GM19468 (cell line): ENCODE results near the gene KLHL6.

Experiments used
- ATAC-seq: cut with Tn5 transposase; IDR thresholded peaks from one replicate; pipeline ENCODE4 v1.9.1; 2021; ENCODE audit warnings: mild to moderate bottlenecking, moderate library complexity, moderate number of reproducible peaks; ENCODE audit not compliant: unreplicated experiment; ENCODE audit errors: extremely low read depth

The KLHL6 gene, protein sequence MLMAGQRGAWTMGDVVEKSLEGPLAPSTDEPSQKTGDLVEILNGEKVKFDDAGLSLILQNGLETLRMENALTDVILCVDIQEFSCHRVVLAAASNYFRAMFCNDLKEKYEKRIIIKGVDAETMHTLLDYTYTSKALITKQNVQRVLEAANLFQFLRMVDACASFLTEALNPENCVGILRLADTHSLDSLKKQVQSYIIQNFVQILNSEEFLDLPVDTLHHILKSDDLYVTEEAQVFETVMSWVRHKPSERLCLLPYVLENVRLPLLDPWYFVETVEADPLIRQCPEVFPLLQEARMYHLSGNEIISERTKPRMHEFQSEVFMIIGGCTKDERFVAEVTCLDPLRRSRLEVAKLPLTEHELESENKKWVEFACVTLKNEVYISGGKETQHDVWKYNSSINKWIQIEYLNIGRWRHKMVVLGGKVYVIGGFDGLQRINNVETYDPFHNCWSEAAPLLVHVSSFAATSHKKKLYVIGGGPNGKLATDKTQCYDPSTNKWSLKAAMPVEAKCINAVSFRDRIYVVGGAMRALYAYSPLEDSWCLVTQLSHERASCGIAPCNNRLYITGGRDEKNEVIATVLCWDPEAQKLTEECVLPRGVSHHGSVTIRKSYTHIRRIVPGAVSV

GRCh38 chr3:183555541-183556081, at the start of gene KLHL6:
TSS of gene KLHL6 (minus strand) at chr3:183555706. CDS start at chr3:183555653, 53 bp downstream.
- ATAC-seq: peak; percentile 84

DNA sequence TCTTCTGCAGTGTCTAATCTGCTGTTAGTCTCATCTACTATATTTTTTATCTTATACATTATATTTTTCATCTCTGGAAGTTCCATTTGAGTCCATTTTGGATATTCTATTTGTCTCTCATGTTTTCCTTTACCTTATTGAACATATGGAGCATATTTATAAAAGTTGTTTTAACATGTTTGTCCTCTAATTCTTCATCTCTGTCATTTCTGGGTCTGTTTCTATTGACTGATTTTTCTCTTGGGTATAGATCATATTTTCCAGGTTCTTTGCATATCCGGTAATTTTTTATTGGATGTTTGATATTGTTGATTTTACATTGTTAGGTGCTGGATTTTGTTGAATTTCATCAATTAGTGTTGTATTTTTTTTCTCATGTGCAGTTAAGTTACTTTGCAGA, 42.5 kb upstream of the KLHL6 start:
- ATAC-seq: no peak

DNA sequence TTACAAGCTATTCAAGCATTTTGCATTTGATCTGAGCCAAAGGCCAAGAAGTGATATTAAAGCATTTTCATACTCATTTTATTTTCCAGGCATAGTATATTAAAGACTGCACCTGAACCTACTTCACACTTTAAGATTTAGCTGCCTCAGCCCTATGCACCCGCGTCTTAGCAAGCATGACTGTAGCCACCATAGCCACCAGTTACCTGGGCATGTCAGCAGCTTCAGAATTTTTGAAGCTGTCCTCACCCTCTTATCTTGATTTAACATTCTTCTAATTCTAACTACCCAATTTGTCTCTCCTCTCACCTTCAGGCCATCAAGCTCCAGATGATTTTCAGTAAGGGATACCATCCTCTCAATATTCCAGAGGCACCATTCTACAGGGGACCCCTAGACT, 39.1 kb upstream of the KLHL6 start:
- no peak for ATAC-seq

DNA sequence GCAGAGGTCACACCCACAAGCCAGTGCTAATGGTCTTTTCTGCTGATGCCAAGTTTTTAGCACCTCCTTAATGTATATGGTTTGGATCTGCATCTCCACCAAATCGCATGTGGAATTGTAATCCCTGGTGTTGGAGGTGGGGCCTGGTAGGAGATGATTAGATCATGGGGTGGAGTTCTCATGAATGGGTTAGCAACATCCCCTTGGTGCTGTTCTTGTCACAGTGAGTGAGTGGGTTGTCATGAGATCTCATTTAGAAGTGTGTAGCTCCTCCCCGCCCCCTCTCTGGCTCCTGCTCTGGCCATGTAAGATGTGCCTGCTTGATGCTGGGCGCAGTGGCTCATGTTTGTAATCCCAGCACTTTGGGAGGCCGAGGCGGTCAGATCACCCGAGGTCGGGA, 37.3 kb upstream of the KLHL6 start:
- ATAC-seq: no peak

DNA sequence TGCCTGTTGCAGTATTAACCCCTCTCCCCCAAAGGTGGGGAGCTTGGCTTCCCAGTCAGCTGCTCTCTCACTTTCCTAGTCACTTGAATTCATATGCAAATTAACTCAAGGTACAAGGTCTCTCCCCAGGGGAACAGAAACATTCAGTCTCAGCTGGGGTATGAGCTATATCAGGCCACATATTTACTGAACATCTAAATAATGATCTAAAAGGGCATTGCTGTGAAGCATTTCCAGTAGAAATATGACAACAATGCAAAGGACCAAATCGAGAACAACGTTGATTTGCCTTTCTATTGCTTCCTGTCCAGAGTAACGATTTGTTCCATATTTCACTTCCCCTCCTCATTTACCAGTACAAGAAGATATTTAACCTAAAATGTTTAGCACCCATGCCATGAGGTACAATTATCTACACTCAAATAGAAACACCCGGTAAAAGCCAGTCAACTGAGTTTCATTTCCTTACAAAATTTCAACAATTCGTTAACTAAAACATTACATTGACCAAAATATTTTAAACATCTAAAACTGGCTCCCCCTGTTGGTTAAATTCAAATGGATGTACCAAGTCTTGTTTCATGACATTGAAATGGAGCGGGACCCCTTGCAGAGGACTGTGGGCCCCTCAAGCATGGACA, 36.5 kb upstream of the KLHL6 start:
- peak; percentile 93 for ATAC-seq

DNA sequence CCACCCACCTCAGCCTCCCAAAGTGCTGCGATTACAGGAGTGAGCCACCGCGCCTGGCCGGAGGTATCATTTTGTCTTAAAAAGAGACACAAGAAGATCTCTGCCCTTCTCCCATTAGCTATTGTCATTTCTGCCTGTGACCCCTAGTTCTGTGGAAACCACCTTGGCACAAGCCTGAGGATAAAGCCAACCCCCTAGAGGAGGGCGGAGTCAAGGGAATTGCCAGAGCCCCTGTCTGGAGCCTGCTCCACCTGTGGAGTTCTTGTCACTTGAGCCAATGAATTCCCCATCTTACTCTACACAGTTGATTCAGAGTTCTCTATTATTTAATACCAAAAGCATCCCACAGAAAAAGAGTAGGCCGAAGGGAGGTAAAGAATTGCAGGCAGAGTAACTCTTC, 34.9 kb upstream of the KLHL6 start:
- ATAC-seq: no peak

- no peak for ATAC-seq
Observed at GRCh38 chr3:183587336-183587735, 31.8 kb upstream of the KLHL6 start.

DNA sequence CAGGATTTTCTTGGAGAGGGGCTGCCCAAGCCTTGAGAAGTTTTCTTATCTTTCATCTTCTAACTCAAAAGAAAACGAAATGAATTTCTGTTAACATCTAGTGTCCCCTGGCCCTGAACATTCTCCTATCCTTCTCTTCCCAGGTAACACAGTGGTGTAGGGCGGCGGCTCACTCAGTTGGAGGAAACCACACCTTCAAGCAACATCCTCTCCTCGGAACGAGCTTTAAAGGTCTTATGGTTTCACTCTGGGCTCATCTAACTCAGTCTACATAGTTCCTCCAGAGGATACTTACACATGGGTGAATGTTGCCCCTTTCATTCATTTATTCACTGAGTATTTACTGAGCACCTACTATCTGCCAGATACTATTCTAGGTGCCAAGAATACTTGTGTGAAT, 31.0 kb upstream of the KLHL6 start:
- no peak for ATAC-seq

DNA sequence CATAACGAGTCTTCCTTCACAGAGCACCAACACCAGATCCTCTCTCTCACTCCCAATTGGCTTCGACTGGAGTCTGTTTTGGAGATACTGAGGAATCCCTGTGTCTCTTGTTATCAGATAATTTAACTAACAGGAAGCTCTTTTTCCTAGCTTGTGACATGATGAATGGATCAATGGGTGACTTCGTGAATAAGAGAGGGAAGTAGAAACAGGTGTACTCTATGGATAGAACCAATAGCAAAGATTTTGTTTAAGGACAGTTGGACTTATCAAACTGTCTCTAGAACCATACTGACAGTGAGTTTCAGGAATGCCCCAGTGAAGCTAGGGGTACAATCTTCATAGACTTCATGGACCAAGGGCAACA, 29.4 kb upstream of the KLHL6 start:
- no peak for ATAC-seq

DNA sequence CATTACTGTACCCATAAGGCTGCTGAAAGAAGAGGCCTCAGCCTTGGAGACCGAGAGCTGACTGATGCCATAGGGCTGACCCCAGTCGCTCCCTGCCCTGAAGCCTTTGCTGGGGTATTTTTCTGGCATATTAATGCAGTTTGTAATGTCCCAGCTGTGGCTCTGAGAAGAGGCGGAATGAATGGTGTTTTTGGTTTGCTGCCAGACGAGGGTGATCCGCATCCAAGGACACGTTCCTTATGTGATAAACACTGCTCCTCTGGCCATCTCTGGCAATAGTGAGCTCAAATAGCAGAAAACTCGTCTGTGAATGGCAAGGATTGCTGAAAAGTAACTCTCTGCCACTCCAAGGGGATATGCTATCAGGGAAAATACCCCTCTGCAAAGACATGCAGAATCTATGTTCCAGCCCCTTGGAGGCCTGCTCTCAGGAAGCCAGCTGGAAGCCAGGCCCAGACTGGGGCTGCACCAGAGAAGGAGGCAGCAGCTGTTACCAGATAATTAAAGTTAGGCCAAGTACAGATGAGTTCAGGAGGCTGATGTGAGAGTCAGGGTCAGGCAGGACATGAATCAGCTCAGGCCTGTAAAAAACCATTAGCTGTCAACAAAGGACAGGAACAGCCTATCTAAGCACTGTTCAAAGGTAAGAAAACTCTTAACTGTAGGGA, 28.9 kb upstream of the KLHL6 start:
- ATAC-seq: no peak

GRCh38 chr3:183583331-183584245, 28.1 kb upstream of the KLHL6 start:
- ATAC-seq: no peak

DNA sequence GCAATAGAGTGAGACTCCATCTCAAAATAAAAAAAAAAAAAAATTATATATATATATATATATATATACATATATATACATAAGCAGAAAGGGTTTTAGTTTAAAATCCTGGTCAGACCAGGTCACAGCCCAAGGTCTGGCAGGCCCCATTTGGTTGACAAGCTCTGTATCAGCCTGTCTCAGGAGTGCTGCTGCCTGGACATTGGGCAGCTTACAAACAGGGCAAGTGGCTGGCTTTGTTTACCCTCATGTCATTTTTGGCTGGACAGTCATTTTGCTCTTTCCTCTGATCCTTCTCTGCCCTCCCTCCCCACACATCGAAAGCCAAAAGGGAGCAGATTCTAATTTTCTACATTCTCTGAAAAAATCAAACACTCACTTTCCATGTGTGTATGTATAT, 26.7 kb upstream of the KLHL6 start:
- ATAC-seq: no peak

DNA sequence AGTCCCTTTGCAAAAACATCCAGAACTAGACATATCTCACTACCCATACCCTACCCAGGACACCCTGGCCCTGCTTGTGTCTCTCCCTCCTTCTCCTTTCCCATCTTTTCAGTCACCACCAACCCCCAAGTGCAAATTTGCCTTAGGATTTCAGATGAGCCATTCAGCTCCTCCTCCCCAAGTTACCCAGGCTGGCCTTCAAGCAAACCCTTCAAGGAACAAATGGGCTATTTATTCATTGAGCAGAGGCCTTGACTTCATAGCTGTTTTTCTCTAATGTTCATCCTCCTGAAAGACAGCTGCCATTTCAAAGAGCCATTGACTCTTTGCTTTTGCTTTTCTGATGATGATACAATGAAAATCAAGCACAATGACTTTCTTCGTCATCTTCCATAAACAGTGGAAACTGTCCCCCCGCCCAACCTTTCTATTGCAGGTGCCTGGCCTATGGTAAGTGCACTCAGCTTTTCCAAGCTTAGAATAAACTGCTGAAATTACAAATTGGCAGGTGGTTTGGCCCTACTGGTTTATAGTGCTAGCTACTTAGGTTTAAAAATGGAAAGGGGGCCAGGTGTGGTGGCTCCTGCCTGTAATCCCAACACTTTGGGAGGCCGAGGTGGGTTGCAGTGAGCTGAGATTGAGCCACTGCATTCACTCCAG, 26.1 kb upstream of the KLHL6 start:
- no peak for ATAC-seq

DNA sequence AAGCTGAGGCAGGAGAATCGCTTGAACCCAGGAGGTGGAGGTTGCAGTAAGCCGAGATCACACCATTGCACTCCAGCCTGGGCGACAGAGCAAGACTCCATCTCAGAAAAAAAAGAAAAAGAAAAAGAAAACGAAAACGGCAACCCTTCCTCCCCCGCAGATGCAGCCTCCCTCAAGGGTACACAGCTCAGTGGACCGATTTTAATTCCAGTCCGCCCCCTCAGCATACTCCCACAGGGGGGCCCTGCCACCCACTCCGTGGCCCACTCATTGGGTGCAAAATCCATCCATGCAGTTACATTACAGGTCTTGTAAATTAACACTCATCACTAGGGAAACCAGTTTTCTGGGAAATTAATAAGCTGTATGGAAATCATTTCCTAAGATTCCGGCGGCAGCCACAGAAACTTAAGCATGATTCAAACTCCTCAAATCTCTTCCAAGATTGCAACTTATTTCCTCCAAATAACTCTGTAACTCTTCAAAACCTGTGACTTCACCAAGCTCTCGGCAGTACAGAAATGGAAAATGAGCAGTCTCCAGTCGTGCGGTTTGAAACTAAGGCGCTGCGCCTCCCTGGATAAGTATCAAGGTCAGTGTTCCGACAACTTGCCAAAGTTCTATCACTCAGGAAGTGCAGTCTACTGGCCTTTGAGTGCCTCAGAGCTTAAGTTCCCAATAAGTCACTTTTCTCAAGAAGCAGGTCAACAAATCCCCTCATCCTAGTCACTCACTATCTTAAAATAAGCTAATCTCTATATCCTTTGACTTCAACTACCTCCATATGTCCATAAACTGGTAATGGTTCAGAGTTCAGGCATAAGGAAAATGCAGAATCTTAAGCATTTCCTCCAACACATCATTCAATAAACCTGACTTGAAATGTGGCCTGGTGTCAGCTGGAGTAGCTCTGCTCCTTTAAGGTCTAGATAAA, 24.7 kb upstream of the KLHL6 start:
- ATAC-seq: no peak

- no peak for ATAC-seq
Observed at GRCh38 chr3:183578179-183578578, 22.7 kb upstream of the KLHL6 start.

GRCh38 chr3:183577346-183577745, 21.8 kb upstream of the KLHL6 start:
- ATAC-seq: no peak

GRCh38 chr3:183576487-183577107, 21.1 kb upstream of the KLHL6 start:
- ATAC-seq: no peak

DNA sequence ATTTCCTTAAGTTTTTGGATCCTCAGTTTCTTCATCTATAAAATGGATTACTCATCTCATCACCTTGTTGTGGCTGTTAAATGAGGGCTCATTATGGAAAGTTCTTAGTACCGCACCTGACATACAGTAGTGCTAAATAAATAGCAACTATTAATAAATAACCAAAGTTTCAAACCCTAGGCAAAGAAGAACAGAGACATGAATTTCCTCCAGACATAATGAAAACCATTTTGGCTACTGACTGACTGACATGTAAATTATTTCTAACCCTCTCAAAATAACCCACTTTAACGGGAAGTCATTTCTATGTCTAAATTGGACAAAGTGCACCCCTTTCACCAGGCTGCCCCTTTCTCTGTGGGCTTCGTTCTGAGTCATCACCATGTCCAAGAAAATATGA, 17.4 kb upstream of the KLHL6 start:
- ATAC-seq: no peak
